ENCODE measurements around the gene ILK. TPM values are rescaled to one million over a fixed set of nuclear protein-coding genes. Genes with fewer than 3 reads are reported as not detected.

The ILK gene
- polyA plus RNA-seq, 3 donors = 159 to 167 (median 159) TPM

DNA sequence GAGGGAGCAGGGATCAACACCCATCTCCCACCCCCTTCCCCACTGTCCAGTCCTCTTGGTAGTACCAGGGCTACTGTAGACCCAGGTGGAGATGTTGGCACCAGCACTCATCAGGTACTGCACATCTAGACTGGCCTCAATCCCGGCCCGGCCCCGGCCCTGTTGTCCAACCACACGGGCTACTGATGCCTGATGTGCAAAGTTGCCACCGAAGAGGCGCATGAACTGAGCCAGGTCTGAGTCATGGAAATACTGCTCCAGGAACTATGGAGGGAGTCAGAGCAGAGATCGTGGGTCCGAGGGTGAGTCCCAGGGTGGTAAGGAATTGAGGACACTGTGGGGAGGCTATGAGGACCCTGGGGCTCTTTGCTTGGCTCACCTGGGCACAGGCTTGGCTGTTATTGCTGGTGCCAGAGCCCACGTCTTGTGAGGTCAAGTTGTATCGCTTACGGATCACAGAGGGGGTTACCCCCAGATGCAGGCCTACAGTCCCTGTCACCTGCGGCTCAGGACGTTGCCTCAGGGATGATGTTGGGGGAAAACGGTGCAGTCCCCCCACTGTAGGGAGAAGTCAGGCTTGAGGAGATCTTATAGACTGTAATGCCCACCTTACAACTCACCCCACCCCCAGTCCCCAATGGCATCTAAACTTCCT lies 13.1 kb downstream of the ILK start:
- no peak for DNase-seq

DNA sequence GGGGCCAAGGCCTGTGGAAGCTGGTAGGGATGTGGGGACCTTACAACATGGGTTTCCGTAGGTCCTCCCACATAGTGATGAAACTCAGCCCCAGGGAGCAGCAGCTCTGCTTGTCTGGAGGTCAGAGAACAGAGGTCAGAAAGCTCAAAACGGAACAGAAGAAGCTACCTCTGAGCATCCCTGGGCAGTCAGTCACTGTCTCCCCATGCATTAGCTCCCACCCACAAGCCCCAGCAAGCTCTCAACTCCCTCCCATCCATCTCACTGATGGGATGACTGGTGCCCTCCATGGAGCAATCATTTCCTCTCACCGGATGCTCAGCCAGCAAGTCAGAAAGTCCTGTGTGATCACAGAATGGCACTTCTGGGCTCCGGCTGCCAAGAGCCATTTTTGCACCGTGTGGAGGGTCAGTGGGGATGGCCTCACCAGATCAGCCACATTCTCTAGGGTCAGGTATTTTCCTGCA lies 13.8 kb downstream of the ILK start:
- no peak for DNase-seq

DNA sequence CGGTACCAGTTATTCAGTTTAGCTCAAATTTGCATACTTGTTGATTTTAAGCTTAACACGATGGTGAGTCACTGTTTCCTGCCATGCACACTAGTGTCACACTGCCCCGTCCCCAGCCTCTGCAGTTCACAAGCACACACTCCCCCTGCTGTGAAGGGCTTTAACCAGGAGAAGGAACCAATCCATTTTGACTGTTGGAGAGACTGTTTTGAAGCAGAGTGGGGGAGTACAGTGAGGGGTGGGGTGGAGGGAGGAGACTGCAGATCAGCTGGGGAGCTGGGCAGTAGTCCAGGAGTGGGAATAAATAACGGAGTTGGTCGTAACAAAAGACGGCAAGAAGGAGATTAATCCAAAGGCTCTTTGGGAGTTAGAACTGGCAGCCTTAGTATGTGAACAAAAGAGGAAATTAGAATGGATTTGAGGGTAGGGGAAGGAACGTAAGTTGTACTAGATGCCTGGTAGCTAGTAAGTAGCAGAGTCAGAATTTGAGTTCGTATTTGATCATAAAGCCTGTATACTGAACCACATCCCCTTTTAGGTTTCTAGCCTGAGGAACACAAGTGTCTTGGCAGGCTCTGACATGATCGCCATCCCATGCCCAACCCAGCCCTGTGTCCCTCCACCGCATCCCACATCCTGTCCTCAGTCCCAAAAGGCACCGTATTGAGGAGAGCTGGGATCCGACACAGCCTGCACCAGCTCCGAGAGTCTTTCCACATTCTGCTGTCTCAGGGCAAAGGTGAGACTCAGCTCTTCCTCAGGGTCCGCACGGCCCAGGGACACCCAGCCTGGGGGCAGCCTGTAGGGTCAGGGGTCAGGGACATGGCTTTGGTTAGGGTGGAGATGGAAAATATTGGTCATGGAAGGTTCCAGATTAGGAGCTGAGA lies 14.8 kb downstream of the ILK start:
- DNase-seq = peak; percentile 77

DNA sequence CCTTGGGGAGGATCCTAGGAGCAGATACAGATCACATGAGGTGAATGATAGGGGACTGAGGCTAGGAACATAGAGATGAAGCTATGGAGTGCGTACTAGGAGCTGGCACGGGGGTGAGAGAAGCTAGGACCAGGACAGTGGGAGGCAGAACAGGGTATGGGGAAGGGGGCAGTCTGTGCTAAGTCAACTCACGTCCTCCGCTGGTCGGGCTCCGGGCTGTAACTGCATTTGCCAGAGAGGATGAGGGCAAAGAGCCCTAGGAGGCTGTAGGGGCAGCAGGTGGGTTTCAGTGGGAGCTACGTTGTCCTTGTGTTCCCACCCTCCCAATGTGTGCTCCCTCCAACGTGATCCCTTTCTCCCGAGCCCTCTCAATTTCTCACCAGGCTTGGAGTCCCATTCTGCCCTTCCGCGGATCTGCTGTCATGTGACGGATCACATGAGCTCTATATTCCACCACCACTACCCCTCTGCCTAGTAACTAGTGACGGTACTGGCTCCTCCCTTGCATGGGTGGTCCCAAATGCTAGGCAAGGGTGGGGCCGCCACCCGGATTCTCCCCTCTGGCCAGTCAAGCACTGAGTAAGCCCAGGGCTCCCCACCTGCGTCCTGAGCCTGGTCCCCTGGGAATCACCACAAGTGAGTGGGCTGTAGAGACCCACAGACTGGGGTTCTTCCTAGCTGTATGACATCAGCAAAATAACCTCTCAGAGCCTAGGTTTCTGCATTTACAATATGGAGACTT lies 15.6 kb downstream of the ILK start, which contains the start of gene TPP1:
Gene TPP1, minus strand, starts transcription at position 419 of the 742 bp plus-strand sequence. Its CDS starts 22 bp downstream, at position 397.
- peak; percentile 94 for DNase-seq

DNA sequence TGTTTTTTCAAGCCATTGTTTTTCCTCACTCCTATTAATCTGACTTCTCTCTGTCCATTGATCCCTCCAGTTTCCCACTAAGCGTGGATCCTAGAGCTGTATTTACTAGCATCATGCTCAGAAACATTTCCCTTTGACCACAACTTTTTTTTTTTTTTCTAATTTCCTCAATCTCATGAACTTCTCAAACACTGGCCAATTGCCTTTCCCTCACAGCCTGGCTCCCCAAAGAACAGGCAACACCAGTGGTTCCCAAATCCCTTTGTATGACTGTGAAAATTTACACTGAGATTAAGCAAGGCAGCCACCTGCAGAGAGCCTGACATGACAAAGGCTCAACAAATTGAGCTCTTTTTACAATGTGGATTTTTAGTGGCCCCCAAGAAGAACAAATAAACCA lies 17.1 kb downstream of the ILK start:
- no peak for DNase-seq

DNA sequence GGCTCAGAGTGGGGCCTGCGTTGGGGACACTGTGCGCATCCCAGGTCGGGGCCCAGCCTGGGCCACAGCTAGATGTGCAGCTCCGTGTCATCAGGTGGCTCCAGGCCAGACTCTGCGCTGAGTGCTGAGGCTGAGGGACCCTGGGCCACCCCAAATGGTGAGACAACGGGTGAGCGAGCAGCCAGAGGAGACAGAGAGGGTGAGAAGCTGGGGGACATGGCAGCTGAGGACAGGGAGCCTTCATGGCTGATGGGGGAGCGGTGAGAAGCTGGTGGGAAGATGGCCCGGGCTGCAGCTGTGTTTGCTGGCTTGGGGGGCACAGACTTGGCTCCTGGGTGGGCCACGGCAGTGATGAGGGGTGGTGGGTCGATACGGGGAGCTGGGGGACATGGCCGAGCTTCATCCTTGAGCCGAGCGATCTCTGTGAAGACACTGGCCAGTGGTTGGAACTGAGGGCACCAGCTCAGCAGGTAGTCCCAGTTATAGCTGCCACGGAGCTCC lies 18.2 kb downstream of the ILK start:
- DNase-seq = no peak

DNA sequence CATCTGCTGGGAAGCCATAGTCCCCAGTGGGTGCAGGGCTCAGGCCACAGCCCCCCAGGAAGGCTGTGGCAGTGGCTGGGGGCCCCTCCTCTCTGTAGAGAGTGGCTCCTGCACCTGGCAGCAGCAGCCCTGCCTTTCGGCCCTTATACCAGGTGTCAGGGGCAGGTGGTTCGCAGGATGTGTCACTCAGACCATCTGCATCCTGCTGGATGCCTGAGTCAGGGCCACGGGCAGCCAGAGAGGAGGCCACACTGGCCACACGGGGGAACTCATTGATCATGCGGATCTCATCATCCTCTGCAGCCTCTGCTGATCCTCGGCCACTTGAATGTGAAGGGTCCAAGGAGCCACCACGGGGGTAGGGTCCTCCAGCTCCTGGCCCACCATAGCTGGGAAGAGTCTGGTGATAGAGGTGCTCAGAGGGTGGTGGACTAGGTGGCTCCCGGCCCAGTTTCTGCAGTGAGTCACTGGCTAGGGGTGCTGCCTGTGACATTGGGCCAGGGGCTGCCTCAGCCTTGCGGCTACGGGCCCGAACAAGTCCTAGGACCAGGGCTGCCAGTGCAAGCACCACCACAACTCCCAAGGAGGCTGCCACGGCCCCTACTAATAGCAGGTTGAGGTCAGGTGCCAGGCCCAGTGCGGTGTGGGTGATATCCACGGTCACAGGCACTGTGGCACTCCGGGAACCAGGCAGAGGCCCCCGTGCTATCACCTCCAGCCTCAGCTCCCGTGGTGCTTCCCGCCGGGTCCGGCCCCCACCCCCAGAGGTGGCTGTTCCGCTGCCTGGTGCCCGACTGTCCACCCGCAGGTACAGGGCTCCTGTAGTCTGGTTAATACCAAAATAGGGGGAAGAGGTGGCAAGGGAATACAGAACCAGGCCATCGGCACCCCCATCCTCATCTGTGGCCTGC lies 18.9 kb downstream of the ILK start:
- DNase-seq = no peak

DNA sequence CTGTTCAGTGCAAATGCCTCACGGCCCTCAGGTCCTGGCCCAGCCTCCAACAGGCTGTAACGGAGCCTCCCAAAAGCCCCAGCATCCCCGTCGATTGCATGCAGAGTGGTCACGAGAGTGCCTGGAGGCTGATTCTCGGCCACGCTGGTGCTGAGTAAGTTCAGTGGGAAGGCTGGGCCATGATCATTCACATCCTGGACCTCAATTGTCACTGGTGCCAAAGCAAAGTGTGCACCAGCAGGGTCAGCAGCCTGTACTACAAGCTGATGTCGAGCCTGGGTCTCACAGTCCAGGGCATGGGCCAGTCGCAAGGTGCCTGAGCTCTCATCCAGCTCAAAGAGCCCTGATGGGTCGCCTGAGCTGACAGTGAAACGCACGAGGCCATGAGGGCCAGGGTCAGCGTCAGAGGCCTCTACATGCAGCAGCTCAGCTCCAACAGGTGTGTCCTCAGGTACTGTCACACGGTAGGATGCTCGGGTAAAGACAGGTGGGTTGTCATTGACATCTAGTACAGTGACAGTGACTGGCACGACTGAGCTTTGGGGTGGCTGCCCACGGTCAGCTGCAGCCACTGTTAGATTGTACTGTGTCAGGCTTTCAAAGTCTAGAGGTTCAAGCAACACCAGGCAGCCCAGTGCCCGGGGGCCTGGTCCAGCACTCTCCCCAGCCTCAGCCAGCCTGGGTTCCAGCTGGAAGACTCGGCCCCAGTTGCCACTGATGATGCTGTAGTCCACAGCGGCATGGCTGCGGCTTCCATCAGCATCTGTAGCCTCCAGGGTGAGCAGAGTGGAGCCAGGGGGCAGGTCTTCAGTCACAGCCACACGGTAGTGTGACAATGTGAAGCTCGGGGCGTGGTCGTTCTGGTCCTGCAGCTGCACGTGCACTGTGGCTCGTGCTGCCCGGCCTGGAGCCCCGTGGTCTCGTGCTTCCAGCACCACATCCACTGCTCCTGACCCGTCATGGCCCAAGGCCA lies 20.1 kb downstream of the ILK start:
- DNase-seq = no peak

DNA sequence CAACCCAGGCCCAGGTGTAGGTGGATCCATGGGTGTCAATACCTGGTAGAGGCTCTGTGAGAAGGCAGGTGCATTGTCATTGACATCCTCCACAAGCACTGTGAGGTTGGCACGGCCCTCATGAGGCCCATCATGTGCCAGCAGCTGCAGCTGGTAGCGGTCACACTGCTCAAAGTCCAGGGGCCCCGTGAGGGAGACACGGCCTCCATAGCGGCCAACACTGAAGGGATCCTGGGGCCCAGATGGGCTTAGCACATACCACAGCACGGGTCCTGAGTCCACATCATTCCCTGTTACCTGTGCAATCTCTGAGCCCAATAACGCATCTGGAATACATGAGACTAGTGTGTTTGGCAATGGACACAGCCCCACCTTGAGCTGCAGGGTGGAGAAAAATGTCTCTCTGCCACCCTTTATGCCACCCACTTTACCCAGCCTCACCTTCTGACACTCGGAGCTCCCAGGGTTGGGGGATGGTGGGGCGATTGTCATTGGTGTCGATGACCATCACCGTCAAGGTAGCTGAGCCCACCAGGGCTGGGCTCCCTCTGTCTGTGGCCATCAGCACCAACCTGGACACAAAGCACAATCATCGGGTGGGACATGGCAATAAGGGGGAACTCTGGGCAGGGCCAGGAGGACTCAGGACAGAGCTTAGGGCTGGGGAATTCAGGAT lies 21.7 kb downstream of the ILK start:
- DNase-seq = no peak

DNA sequence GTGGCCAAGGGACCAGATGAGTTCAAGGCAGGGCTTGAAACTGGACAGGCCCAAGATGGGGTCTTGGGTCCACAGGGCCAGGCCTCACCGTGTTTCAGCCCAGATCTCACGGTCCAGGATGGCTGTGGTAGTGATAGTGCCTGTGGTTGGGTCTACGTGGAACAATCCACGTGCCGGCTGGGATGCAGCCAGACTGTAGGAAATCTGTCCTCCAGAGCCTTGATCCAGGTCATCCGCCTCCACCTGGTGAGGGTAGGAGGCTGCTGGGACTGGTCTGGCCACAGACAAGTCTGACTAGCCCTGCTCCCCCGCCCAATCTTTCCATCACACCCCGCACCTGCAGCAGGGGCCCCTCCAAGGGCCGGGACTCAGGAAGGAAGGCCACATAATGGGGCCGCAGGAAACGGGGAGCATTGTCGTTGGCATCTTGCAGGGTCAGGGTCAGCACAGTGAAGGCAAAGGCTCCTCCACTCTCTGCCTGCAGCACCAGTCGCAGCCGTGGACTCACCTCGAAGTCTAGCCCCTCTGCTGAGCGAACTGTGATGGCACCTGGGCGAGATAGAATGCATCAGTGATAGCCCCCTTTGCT lies 22.4 kb downstream of the ILK start:
- DNase-seq = no peak

DNA sequence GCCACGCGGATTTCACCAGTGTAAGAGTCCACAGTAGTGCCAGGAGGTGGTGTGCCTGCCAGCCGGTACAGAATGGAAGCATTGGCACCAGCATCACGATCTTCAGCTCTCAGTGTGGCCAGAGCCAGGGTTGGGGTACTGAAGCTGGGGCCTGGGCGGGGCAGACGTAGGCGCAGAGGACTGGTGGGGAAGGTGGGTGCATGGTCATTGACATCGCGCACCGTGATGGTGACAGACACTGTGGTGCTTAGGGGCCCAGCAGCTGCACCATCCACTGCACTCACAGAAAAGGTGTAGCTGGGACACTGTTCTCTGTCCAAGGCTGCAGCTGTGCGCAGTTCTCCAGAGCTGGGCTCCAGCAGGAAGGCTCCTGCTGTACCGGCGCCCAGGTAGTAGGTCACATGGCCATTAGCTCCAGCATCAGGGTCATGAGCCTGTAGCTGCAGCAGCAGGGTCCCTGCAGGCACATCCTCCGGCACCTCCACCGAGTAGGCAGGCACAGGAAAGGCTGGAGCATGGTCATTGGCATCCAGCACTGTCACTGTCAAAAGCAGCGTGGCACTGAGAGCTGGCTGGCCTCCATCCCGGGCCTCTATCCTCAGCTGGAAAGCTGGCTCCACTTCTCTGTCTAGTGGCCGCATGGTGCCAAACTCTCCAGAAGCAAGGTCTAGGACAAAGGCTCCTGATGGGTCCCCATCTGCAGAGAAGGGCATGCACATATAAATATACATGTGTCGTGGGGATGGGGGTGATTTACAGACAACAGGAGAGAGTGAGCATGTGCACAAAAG lies 23.6 kb downstream of the ILK start:
- no peak for DNase-seq

DNA sequence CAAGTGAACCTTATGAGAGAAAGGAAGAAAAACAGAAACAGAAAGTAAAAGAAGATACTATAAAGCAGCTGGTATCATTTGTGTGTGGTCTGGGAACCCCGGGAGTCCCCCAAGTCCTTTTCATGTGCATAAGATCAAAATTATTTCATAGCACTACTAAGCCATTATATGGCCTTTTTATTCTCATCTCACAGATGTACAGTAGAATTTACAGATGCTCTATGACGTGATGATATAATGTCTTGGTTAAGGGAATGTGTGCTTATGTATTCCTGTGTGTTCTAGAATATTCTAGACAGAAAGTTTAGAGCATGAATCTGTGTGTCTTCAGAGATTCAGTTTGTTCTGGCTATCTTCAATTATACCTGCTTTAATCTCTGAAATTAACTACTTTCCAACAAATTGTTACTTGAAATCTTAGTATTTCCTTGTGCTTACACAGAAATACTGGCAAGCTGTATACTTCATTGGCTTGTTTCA lies 24.2 kb downstream of the ILK start:
- DNase-seq = no peak

DNA sequence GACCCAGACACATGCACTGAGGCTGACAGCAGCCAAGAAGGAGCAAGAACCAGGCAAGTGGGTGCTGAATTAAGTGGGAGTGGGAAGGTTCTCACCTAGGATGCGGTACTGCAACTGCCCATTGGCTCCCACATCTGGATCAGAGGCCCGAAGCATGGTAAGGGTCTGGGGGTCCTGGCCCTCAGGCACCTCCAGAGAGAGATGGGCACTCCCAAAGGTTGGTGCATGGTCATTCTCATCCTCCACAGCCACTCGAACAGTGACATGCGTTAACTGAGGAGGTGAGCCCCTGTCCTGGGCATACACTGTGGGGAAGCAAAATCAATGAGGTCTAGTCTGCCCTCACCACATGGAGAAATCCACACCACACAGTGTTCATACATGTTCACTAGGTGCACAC lies 25.0 kb downstream of the ILK start:
- DNase-seq = no peak

DNA sequence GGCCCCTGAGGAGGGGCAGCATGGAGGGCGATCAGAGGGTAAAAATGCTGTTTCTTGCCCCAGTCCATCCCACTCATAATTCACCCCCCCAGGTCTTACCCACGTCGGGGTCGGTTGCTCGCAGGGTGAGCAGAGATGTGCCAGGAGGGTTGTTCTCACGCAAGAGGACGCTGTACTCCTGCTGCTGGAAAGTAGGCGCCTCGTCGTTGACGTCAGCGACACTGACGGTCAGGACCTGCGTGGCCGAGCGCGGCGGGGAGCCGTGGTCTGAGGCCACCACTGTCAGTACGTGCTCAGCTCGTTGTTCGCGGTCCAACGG lies 26.0 kb downstream of the ILK start:
- no peak for DNase-seq

DNA sequence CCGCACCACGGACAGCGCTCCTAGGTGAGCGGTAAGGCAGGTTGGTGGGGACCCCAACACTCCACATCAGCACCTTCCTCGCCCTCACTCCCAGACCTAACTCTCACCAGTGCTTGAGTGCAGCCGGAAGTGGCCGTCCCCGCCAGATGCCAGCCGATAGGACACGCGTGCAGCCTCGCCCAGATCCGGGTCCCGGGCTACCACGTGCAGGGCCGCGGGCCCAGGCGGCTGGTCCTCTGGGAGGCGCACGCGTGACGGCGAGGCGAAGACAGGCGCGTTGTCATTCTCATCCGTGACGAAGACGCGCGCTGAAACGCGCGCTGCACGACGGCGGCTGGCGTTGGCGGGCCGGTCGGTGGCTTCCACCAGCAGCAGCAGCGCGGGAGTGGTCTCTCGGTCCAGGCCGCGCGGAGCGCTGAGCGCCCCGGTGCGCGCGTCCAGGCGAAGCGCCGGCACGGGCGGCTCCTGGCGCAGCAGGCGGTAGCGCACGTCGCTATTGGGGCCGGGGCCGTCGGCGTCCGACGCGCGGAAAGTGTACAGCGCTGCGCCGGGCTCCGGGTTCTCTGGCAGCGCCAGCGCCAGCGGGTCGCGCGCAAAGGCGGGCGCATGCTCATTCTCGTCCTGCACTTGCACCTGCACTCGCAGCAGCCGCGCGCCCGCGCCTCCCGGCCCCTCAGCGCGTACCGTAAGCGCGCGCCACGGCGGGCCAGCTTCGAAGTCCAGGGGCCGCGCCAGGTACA lies 26.5 kb downstream of the ILK start:
- no peak for DNase-seq

DNA sequence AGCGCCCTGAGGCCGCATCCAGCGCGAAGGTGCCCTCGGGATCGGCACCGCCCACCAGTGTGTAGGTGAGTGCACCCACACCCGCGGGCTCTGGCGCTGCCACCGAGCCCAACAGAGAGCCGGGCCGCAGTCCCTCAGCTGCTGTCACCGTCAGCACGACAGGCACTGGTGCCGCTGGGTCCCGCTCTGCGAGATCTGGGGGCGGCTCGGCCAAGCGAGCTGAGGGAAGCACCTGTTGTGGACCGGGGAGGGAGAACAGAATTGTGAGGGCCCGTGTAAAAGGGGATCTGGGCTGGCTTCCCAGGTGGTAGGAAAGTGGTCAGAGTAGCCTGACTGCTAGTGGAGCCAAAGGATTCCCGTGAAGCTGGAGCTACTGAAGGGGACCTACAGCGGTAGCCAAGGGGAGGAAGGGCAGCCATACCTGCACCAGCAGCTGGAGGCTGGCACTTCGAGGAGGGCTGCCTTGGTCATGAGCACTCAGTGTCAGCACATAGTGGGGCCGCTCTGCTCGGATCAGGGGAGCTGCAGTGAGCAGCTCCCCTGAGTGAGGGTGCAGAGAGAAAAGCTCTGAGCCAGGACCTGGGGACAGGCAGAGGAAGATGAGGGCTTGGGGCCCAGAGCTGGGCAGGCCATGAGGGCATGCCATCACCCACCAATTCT lies 27.2 kb downstream of the ILK start:
- no peak for DNase-seq
